Panc1 (cell line): Measurements from ENCODE around the gene LTC4S. TPM values are rescaled to one million over a fixed set of nuclear protein-coding genes. Genes with fewer than 3 reads are reported as not detected.
A peak's percentile ranks its signal among the peaks of the same experiment; 100 is the strongest.

Experiments
- ATAC-seq: fragments of 200-7000 bp; cut with Tn5 transposase; 2 replicates; pipeline ENCODE4 v1.9.1; 2020; ENCODE audit warnings: mild to moderate bottlenecking, moderate library complexity
- BruUV-seq: library from RNA; stranded (reverse); fragments of 400-500 nt; replicated peaks from 2 replicates; lab custom pipeline; 2021; lab: Mats Ljungman, UMichigan
- CTCF ChIA-PET: fragments of 300-600 bp; sonication (Branson Sonifier 250); formaldehyde crosslinking; loops from one replicate; lab custom pipeline; 2022; ENCODE audit warnings: antibody characterized with exemption; lab: Charles Lee
- POLR2A ChIA-PET: fragments of 300-600 bp; sonication (Branson Sonifier 250); formaldehyde crosslinking; loops from one replicate; lab custom pipeline; 2022; ENCODE audit warnings: antibody characterized with exemption; lab: Charles Lee
- DNase-seq: peaks from one replicate; pipeline ENCODE4 v3.0.0-alpha.2; 2010; ENCODE audit warnings: low read depth, low spot score
- H3K27ac ChIP-seq: 2 replicates; pipeline ENCODE4 v1.5.1; 2011; ENCODE audit warnings: mild to moderate bottlenecking, low read length, inconsistent platforms
- H3K27me3 ChIP-seq: fragments of 200-500 bp; sonication (Bioruptor generic); 2 replicates; pipeline ENCODE4 v1.6.0; 2014; ENCODE audit warnings: low read length, inconsistent platforms; ENCODE audit not compliant: control insufficient read depth, insufficient read depth
- H3K36me3 ChIP-seq: fragments of 200-500 bp; sonication (Bioruptor generic); 2 replicates; pipeline ENCODE4 v1.5.1; 2014; ENCODE audit warnings: inconsistent platforms, mild to moderate bottlenecking, low read length, moderate library complexity; ENCODE audit not compliant: control insufficient read depth, insufficient read depth
- H3K4me1 ChIP-seq: 2 replicates; pipeline ENCODE4 v1.5.1; 2011; ENCODE audit warnings: inconsistent platforms, mild to moderate bottlenecking, low read length, moderate library complexity; ENCODE audit not compliant: control insufficient read depth, insufficient read depth
- H3K4me3 ChIP-seq, 2 experiments: 2 replicates each; pipeline ENCODE4 v1.5.1; 2011 to 2012; ENCODE audit warnings: low read depth in 2 of 2, low read length in 2 of 2, mild to moderate bottlenecking in 2 of 2, inconsistent platforms in 1 of 2, moderate library complexity in 1 of 2
- H3K9me3 ChIP-seq: fragments of 200-500 bp; sonication (Bioruptor generic); 2 replicates; pipeline ENCODE4 v1.5.1; 2014; ENCODE audit warnings: low read depth, mild to moderate bottlenecking, inconsistent platforms, low read length, moderate library complexity; ENCODE audit not compliant: control insufficient read depth, insufficient read depth
- POLR2AphosphoS5 ChIP-seq: IDR thresholded peaks from 2 replicates; pipeline ENCODE4 v1.6.1; 2012; ENCODE audit warnings: mild to moderate bottlenecking, low read depth, low read length, moderate library complexity
- SIN3A ChIP-seq: IDR thresholded peaks from 2 replicates; pipeline ENCODE4 v1.6.1; 2012; ENCODE audit warnings: low read depth, mild to moderate bottlenecking, low read length, moderate library complexity, borderline replicate concordance; ENCODE audit not compliant: insufficient read depth
- TCF7L2 ChIP-seq: IDR thresholded peaks from 2 replicates; pipeline ENCODE4 v1.6.1; 2011; ENCODE audit warnings: mild to moderate bottlenecking, low read depth, low read length, inconsistent platforms
- in situ Hi-C: cut with HindIII; loops from 2 replicates; pipeline ENCODE4 v1.10.0; 2016; ENCODE audit warnings: low sequenced_read_pairs, low pct_unique_long_range_greater_than_20kb
- intact Hi-C: fragments of 100-400 bp; cut with micrococcal nuclease; formaldehyde crosslinking; loops from one replicate; pipeline ENCODE4 v1.10.0; 2022; ENCODE audit not compliant: unreplicated experiment
- total RNA-seq: library from RNA; stranded (reverse); gene quantifications from one replicate; pipeline ENCODE4 v1.2.1, GENCODE V29; 2021; ENCODE audit not compliant: unreplicated experiment
- TF ChIP-seq, protein P1 (sequence below), 2 experiments: IDR thresholded peaks; 2 replicates each; pipeline ENCODE4 v1.6.1; 2011 to 2012; ENCODE audit warnings: low read depth in 2 of 2, control low read depth in 1 of 2, low read length in 1 of 2, mild to moderate bottlenecking in 1 of 2, moderate library complexity in 1 of 2; ENCODE audit not compliant: insufficient read depth in 1 of 2
- TF ChIP-seq, protein P2 (sequence below): fragments of 450-650 bp; IDR thresholded peaks from 2 replicates; pipeline ENCODE4 v1.5.1; 2017; ENCODE audit warnings: mild to moderate bottlenecking

The LTC4S gene
- total RNA-seq, 1 experiment from 2014 or later, result 0.69 TPM

DNA sequence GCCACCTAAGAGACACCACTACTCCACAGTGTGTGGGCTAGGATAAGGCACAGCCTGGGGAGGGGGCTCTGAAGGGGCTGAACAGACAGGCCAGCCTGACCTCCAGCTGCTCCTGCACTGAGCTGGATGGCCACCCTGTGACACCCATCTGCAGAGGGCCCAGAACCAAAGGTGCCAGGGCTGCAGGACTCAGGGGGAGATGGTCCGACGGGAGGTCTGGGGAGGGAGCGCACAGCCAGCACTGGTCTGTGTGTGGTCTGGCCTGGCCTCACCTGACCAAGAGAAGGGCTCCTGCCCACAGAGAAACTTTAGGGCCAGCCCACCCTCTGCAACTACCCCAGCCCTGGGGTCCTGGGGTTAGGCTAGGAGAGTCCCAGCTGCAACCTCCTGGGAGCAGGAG lies 789 bp downstream of the LTC4S start:
- in situ Hi-C loops, result no loop called here
- intact Hi-C loops, result no loop called here
- Histone ChIP-seq H3K36me3 (peaks cover 4% of the 10 kb centered on the region), H3K27ac (no peak overlapping the region), H3K4me3 (no peak overlapping the region; a peak in 1 of 4 replicates), H3K9me3 (no peaks in the 10 kb centered on the region), H3K27me3 (no peaks in the 10 kb centered on the region), H3K4me1 (peaks cover 9% of the 10 kb centered on the region)
- DNase-seq, result no peak
- TF ChIP-seq POLR2AphosphoS5 (no peak), SIN3A (no peak), TCF7L2 (no peak)
- TF ChIP-seq, protein P1, sequence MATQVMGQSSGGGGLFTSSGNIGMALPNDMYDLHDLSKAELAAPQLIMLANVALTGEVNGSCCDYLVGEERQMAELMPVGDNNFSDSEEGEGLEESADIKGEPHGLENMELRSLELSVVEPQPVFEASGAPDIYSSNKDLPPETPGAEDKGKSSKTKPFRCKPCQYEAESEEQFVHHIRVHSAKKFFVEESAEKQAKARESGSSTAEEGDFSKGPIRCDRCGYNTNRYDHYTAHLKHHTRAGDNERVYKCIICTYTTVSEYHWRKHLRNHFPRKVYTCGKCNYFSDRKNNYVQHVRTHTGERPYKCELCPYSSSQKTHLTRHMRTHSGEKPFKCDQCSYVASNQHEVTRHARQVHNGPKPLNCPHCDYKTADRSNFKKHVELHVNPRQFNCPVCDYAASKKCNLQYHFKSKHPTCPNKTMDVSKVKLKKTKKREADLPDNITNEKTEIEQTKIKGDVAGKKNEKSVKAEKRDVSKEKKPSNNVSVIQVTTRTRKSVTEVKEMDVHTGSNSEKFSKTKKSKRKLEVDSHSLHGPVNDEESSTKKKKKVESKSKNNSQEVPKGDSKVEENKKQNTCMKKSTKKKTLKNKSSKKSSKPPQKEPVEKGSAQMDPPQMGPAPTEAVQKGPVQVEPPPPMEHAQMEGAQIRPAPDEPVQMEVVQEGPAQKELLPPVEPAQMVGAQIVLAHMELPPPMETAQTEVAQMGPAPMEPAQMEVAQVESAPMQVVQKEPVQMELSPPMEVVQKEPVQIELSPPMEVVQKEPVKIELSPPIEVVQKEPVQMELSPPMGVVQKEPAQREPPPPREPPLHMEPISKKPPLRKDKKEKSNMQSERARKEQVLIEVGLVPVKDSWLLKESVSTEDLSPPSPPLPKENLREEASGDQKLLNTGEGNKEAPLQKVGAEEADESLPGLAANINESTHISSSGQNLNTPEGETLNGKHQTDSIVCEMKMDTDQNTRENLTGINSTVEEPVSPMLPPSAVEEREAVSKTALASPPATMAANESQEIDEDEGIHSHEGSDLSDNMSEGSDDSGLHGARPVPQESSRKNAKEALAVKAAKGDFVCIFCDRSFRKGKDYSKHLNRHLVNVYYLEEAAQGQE (IDR thresholded peaks at IDR 0.05; ENCODE audit: insufficient read depth in 1 of 2, low read depth in 2 of 2, low read length in 1 of 2), result no peak
- TF ChIP-seq, protein P2, sequence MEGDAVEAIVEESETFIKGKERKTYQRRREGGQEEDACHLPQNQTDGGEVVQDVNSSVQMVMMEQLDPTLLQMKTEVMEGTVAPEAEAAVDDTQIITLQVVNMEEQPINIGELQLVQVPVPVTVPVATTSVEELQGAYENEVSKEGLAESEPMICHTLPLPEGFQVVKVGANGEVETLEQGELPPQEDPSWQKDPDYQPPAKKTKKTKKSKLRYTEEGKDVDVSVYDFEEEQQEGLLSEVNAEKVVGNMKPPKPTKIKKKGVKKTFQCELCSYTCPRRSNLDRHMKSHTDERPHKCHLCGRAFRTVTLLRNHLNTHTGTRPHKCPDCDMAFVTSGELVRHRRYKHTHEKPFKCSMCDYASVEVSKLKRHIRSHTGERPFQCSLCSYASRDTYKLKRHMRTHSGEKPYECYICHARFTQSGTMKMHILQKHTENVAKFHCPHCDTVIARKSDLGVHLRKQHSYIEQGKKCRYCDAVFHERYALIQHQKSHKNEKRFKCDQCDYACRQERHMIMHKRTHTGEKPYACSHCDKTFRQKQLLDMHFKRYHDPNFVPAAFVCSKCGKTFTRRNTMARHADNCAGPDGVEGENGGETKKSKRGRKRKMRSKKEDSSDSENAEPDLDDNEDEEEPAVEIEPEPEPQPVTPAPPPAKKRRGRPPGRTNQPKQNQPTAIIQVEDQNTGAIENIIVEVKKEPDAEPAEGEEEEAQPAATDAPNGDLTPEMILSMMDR, result no peak
- no peak for ATAC-seq
- BruUV-seq, result no TSS peak
- ChIA-PET CTCF (no interaction called here), POLR2A (interaction anchor here (0.6 to 1.1 kb wide), 2 partner anchors 15 to 35 kb away, joined by 3 read pairs; no protein-coding TSS in a partner anchor)

DNA sequence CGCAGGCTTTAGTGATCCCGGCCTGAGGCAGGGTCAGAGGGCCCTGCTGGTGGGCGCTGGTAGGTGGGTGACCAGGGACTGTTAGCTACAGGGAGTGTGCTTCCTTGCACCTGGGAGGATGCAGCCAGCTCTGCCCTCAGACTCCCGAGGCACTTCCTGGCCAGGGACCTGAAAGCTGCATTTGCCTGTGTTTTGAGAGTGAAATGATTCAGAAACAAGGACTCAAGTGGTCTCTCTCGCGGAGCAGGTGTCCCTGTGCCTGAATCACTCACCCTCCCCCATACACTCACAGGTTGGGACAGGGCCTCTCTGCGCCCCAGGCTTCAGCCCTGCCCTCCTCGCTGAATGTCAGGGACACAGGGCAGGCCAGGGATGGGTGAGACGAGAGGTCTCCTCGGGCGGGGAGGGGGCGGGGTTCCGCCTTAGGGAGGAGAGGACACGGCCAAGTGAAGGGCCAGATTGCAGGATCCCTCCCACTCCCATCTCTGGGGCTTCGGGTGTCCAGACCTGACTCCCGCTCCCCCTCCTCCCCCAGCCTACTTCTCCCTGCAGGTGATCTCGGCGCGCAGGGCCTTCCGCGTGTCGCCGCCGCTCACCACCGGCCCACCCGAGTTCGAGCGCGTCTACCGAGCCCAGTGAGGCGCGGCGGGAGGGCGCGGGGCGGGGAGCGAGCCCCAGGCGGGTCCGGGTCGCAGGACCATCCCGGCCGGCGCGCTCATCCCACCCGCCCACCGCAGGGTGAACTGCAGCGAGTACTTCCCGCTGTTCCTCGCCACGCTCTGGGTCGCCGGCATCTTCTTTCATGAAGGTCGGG lies 1.5 kb downstream of the LTC4S start:
- intact Hi-C loops, result no loop called here
- ATAC-seq (peak; percentile 11), DNase-seq (no peak)
- Histone ChIP-seq H3K27ac (peak overlapping the region; percentile 65), H3K4me3 (peak overlapping the region; percentile 55 to 65), H3K36me3 (peaks cover 4% of the 10 kb centered on the region), H3K9me3 (no peaks in the 10 kb centered on the region), H3K4me1 (peaks cover 9% of the 10 kb centered on the region), H3K27me3 (no peaks in the 10 kb centered on the region)
- no TSS peak for BruUV-seq
- TF ChIP-seq SIN3A, result 0 out of 2 replicates have a peak, but pooled peaks have one; percentile 31
- no peak for TF ChIP-seq POLR2AphosphoS5
- TF ChIP-seq, protein P1 (IDR thresholded peaks at IDR 0.05; ENCODE audit: insufficient read depth in 1 of 2, low read depth in 2 of 2, low read length in 1 of 2), result no peak
- in situ Hi-C loops, result no loop called here
- CTCF ChIA-PET, result interaction anchor here (0.6 to 0.7 kb wide), 3 partner anchors 10 to 64 kb away, joined by 4 to 10 read pairs (median 4); no protein-coding TSS in a partner anchor
- POLR2A ChIA-PET, result interaction anchor here (0.6 kb wide), 2 partner anchors 24 to 35 kb away, joined by 3 to 15 read pairs; no protein-coding TSS in a partner anchor
